ENCODE measurements around the gene SLC2A13. TPM values are rescaled to one million over a fixed set of nuclear protein-coding genes. Genes with fewer than 3 reads are reported as not detected.

The SLC2A13 gene
- total RNA-seq, 1 donor from 2014 or later, result 11.6 TPM

GRCh38 chr12:40138526-40138925 is 32.6 kb upstream of the SLC2A13 start:
- no peak overlapping the region for H3K27ac ChIP-seq
- no peak overlapping the region for H3K4me3 ChIP-seq
- DNase-seq (no peak), ATAC-seq (no peak)
- no peaks in the 10 kb centered on the region for H3K36me3 ChIP-seq
- no peaks in the 10 kb centered on the region for H3K27me3 ChIP-seq (ENCODE audit: low read depth)
- no peak for TF ChIP-seq CTCF (IDR thresholded peaks at IDR 0.05)
- intact Hi-C loops (cut with DNase I), result no loop called here
- no peaks in the 10 kb centered on the region for H3K4me1 ChIP-seq
- H3K9me3 ChIP-seq, result no peaks in the 10 kb centered on the region

GRCh38 chr12:40137252-40137651 is 31.4 kb upstream of the SLC2A13 start:
- DNase-seq (no peak), ATAC-seq (peak in 1 of 2 donors; percentile 52)
- TF ChIP-seq CTCF (IDR thresholded peaks at IDR 0.05), result no peak

GRCh38 chr12:40127408-40127807 is 21.5 kb upstream of the SLC2A13 start:
- intact Hi-C loops (cut with DNase I), result no loop called here
- Histone ChIP-seq H3K27me3 (ENCODE audit: low read depth) (no peaks in the 10 kb centered on the region), H3K9me3 (no peaks in the 10 kb centered on the region), H3K36me3 (no peaks in the 10 kb centered on the region), H3K4me3 (no peak overlapping the region), H3K4me1 (no peaks in the 10 kb centered on the region), H3K27ac (no peak overlapping the region)
- no peak for ATAC-seq
- no peak for TF ChIP-seq CTCF (IDR thresholded peaks at IDR 0.05)
- DNase-seq, result no peak

More at GRCh38 chr12:40137252-40137651, 31.4 kb upstream of the SLC2A13 start:
- no peaks in the 10 kb centered on the region for H3K27me3 ChIP-seq (ENCODE audit: low read depth)
- H3K36me3 ChIP-seq, result no peaks in the 10 kb centered on the region
- H3K27ac ChIP-seq, result no peak overlapping the region
- H3K9me3 ChIP-seq, result no peaks in the 10 kb centered on the region
- intact Hi-C loops (cut with DNase I), result no loop called here
- no peak overlapping the region for H3K4me3 ChIP-seq
- no peaks in the 10 kb centered on the region for H3K4me1 ChIP-seq

GRCh38 chr12:40123496-40123895 is 17.6 kb upstream of the SLC2A13 start:
- intact Hi-C loops (cut with DNase I), result no loop called here
- no peak for TF ChIP-seq CTCF (IDR thresholded peaks at IDR 0.05)
- Histone ChIP-seq H3K4me1 (no peaks in the 10 kb centered on the region), H3K4me3 (no peak overlapping the region), H3K36me3 (no peaks in the 10 kb centered on the region), H3K9me3 (no peaks in the 10 kb centered on the region), H3K27ac (no peak overlapping the region), H3K27me3 (ENCODE audit: low read depth) (no peaks in the 10 kb centered on the region)
- ATAC-seq (no peak), DNase-seq (no peak)

GRCh38 chr12:40122842-40123241 is 17.0 kb upstream of the SLC2A13 start:
- Histone ChIP-seq H3K27me3 (ENCODE audit: low read depth) (no peaks in the 10 kb centered on the region), H3K9me3 (no peaks in the 10 kb centered on the region), H3K4me1 (no peaks in the 10 kb centered on the region), H3K4me3 (no peak overlapping the region), H3K27ac (no peak overlapping the region), H3K36me3 (no peaks in the 10 kb centered on the region)
- TF ChIP-seq CTCF (IDR thresholded peaks at IDR 0.05), result no peak
- DNase-seq (no peak), ATAC-seq (no peak)
- intact Hi-C loops (cut with DNase I), result no loop called here

GRCh38 chr12:40117818-40118217 is 11.9 kb upstream of the SLC2A13 start:
- no peaks in the 10 kb centered on the region for H3K9me3 ChIP-seq
- H3K4me1 ChIP-seq, result no peaks in the 10 kb centered on the region
- no peaks in the 10 kb centered on the region for H3K27me3 ChIP-seq (ENCODE audit: low read depth)
- no peaks in the 10 kb centered on the region for H3K36me3 ChIP-seq
- no peak for TF ChIP-seq CTCF (IDR thresholded peaks at IDR 0.05)
- intact Hi-C loops (cut with DNase I), result no loop called here
- no peak overlapping the region for H3K4me3 ChIP-seq
- ATAC-seq, result no peak
- DNase-seq, result no peak
- no peak overlapping the region for H3K27ac ChIP-seq

Measured in lower lobe of right lung (tissue), 2 donors.